Parathyroid adenoma (tissue), 2 donors: ENCODE results near the gene DCUN1D3.

Experiments
- H2AFZ ChIP-seq: fragments of 300-600 bp; sonication (generic); one replicate; pipeline ENCODE4 v1.7.0; 2017; ENCODE audit warnings: antibody characterized with exemption, mild to moderate bottlenecking
- H3K27ac ChIP-seq: fragments of 300-600 bp; sonication (generic); one replicate; pipeline ENCODE4 v1.7.0; 2017
- H3K27me3 ChIP-seq: fragments of 300-600 bp; sonication (generic); one replicate; pipeline ENCODE4 v1.7.0; 2017; ENCODE audit warnings: low read length; ENCODE audit not compliant: control insufficient read depth, insufficient read depth
- H3K36me3 ChIP-seq: fragments of 300-600 bp; sonication (generic); one replicate; pipeline ENCODE4 v1.7.0; 2017; ENCODE audit warnings: low read length; ENCODE audit not compliant: control insufficient read depth, insufficient read depth
- H3K4me1 ChIP-seq: fragments of 300-600 bp; sonication (generic); one replicate; pipeline ENCODE4 v1.7.0; 2017; ENCODE audit warnings: control low read depth
- H3K4me2 ChIP-seq: fragments of 300-600 bp; sonication (generic); one replicate; pipeline ENCODE4 v1.7.0; 2017; ENCODE audit warnings: low read length
- H3K4me3 ChIP-seq: fragments of 300-600 bp; sonication (generic); one replicate; pipeline ENCODE4 v1.7.0; 2017; ENCODE audit warnings: low read depth, low read length
- H3K79me2 ChIP-seq: fragments of 300-600 bp; sonication (generic); one replicate; pipeline ENCODE4 v1.7.0; 2017; ENCODE audit warnings: control low read depth
- H3K9ac ChIP-seq: fragments of 300-600 bp; sonication (generic); one replicate; pipeline ENCODE4 v1.7.0; 2017; ENCODE audit warnings: mild to moderate bottlenecking
- H3K9me3 ChIP-seq: fragments of 300-600 bp; sonication (generic); one replicate; pipeline ENCODE4 v1.7.0; 2017; ENCODE audit warnings: low read length; ENCODE audit not compliant: control insufficient read depth
- CTCF ChIP-seq: fragments of 300-600 bp; sonication (generic); IDR thresholded peaks from one replicate; pipeline ENCODE4 v1.7.0; 2017; ENCODE audit warnings: antibody characterized with exemption, mild to moderate bottlenecking
- donor health status: primary hyperparathyroidism.

Gene DCUN1D3

DNA sequence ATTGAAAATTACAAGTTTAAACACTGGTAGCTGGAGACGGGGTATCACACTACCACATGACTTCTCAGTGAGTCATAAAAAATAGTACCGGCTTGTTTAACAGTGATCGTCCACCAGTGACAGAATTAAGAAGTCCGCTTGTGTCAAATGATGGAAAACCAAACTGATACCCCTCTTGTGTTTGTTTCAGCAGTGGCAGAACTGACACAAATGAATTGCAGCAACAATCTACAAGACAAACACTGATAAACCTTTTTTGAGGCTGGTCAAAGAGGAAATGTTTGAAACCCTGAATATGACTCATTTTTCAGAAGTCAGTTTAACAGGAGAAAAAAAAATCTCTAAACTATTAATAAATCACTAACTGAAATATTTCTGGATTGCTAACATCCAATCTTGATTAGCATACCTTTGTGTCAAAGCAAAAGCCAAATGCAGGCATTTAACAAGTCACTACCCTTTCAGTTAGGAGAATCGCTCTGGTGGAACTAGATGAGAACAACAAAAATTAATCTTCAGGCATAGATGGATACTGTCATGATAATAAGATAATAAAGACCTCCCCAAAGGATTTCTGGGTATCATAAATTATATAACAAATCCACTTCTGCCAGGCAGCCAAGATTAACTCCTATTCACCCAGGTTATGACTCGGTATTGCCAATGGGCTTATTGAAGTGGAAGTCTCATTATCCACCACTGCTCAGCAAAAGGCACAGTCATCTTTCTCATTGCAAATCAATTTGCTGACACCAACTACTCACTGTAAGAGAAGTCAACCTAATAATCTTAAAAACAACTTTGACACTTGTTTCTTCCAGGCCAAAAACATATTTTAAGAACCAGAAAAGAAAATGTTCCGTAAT lies 20.8 kb downstream of the DCUN1D3 start:
- H3K4me1 ChIP-seq: peaks cover 14% of the 10 kb centered on the region

GRCh38 chr16:20878682-20879147 lies 21.4 kb downstream of the DCUN1D3 start:
- no peak overlapping the region for H3K27ac ChIP-seq
- no peak for TF ChIP-seq CTCF
- H3K27me3 ChIP-seq: no peaks in the 10 kb centered on the region
- H3K4me2 ChIP-seq: no peak overlapping the region
- no peak overlapping the region for H3K9ac ChIP-seq
- H3K36me3 ChIP-seq: no peaks in the 10 kb centered on the region
- no peaks in the 10 kb centered on the region for H3K9me3 ChIP-seq
- H3K4me3 ChIP-seq: no peak overlapping the region
- H3K4me1 ChIP-seq: peaks cover 19% of the 10 kb centered on the region
- H3K79me2 ChIP-seq: peaks cover 22% of the 10 kb centered on the region
- no peak overlapping the region for H2AFZ ChIP-seq

More for the DNA sequence above, 20.8 kb downstream of the DCUN1D3 start:
- TF ChIP-seq CTCF: no peak
- Histone ChIP-seq H3K79me2 (peaks cover 23% of the 10 kb centered on the region), H3K4me3 (no peak overlapping the region), H3K9me3 (no peaks in the 10 kb centered on the region), H3K4me2 (no peak overlapping the region), H3K9ac (no peak overlapping the region), H3K27ac (no peak overlapping the region), H3K36me3 (no peaks in the 10 kb centered on the region), H3K27me3 (no peaks in the 10 kb centered on the region), H2AFZ (no peak overlapping the region)

GRCh38 chr16:20875355-20875650 lies 24.9 kb downstream of the DCUN1D3 start:
- Histone ChIP-seq H3K4me2 (no peak overlapping the region), H3K9me3 (no peaks in the 10 kb centered on the region), H3K27me3 (no peaks in the 10 kb centered on the region), H2AFZ (no peak overlapping the region), H3K79me2 (peaks cover 26% of the 10 kb centered on the region), H3K27ac (no peak overlapping the region), H3K4me1 (peaks cover 40% of the 10 kb centered on the region), H3K4me3 (no peak overlapping the region), H3K36me3 (no peaks in the 10 kb centered on the region), H3K9ac (no peak overlapping the region)
- no peak for TF ChIP-seq CTCF

GRCh38 chr16:20874088-20874581 lies 26.0 kb downstream of the DCUN1D3 start:
- no peak for TF ChIP-seq CTCF
- no peak overlapping the region for H3K9ac ChIP-seq

GRCh38 chr16:20873331-20873730 lies 26.8 kb downstream of the DCUN1D3 start:
- Histone ChIP-seq H3K4me2 (no peak overlapping the region), H3K27me3 (no peaks in the 10 kb centered on the region), H3K79me2 (peaks cover 26% of the 10 kb centered on the region), H3K4me1 (peaks cover 41% of the 10 kb centered on the region), H3K4me3 (no peak overlapping the region), H3K9ac (no peak overlapping the region), H3K36me3 (no peaks in the 10 kb centered on the region), H2AFZ (no peak overlapping the region), H3K9me3 (no peaks in the 10 kb centered on the region), H3K27ac (no peak overlapping the region)
- no peak for TF ChIP-seq CTCF

More at GRCh38 chr16:20874088-20874581, 26.0 kb downstream of the DCUN1D3 start:
- Histone ChIP-seq H3K4me1 (peaks cover 40% of the 10 kb centered on the region), H3K27me3 (no peaks in the 10 kb centered on the region), H3K27ac (no peak overlapping the region), H3K36me3 (no peaks in the 10 kb centered on the region), H3K9me3 (no peaks in the 10 kb centered on the region), H3K4me3 (no peak overlapping the region), H3K79me2 (peaks cover 26% of the 10 kb centered on the region), H2AFZ (no peak overlapping the region), H3K4me2 (no peak overlapping the region)
